AG09319 (cell line): ENCODE results near the gene SEMA4B.

ENCODE experiments used
- DNase-seq: peaks from one replicate; pipeline ENCODE4 v3.0.0-alpha.2; 2010; ENCODE audit warnings: low read depth; ENCODE audit errors: extremely low read depth
- CTCF ChIP-seq: IDR thresholded peaks from 2 replicates; pipeline ENCODE4 v1.5.1; 2011; ENCODE audit warnings: low read depth, mild to moderate bottlenecking, inconsistent platforms, low read length, moderate library complexity

The SEMA4B gene

GRCh38 chr15:90201944-90202375 is 830 bp downstream of the SEMA4B start:
- DNase-seq: no peak
- no peak for TF ChIP-seq CTCF

DNA sequence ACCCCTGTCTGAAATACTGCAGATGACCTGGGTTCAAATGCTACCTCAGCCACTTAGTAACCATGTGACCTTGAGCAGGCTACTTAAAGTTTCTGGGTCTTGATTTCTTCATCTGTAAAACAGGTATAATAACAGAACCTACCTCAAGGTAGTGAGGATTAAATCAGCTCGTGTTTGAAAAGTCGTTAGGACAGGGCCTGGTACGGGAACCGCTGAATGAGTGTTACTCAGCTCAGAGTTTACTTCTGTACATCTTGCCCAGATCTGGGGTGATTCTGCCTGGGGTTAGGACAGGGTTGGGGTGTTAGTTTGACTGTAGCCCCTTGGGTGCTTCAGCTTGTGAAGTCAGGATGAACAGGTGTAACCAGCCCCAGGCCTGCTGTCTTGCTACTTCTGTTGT is 1.8 kb downstream of the SEMA4B start:
- TF ChIP-seq CTCF: no peak
- no peak for DNase-seq

GRCh38 chr15:90203473-90203872 is 2.3 kb downstream of the SEMA4B start:
- no peak for TF ChIP-seq CTCF
- no peak for DNase-seq

DNA sequence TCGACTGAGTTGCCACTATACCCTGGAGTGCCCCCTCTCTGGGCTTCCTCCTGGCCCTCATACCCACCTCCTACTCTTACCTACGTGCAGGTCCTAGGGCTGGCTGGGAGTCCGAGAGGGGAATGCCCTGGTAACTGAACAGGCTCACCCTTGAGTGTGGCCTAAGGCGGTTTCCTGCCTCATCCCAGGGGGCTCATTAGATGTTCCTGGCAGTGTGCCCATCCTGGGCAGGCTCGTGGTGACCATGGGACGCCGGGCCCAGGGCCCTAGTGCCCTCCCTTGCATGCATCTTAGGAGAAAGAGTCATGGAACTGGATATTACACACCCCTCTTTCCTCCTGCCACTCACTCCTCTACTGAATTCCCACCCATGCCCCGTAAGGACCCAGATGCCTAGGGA is 2.8 kb downstream of the SEMA4B start:
- no peak for DNase-seq
- no peak for TF ChIP-seq CTCF

GRCh38 chr15:90205050-90205848 is 4.1 kb downstream of the SEMA4B start:
- DNase-seq: no peak
- no peak for TF ChIP-seq CTCF

DNA sequence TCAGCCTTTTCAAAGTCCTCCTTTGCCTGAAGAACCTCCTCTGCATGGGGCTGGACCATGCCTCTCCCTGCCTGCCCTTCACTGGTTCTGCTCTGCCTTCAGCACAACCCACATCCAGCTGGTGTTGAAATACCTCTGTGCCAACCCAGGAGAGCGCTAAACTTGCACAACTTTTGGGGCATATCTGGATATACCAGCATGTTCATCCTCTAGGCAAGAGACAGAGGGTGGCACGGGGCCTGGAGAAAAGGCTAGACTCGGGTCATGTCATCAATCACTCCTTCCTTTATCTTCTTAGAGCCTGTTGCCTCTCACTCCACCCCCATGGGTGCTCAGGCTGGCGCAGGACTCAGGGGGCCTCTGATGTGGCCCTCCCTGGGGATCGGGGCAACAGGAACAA is 4.8 kb downstream of the SEMA4B start:
- DNase-seq: no peak
- TF ChIP-seq CTCF: no peak

- no peak for DNase-seq
- TF ChIP-seq CTCF: no peak
Observed at GRCh38 chr15:90207252-90207651, 6.1 kb downstream of the SEMA4B start.
